Left colon (tissue), 2 donors: Measurements from ENCODE around the gene ZDHHC20. TPM values are rescaled to one million over a fixed set of nuclear protein-coding genes. Genes with fewer than 3 reads are reported as not detected.

Source experiments
- ATAC-seq: fragments of 200-7000 bp; cut with Tn5 transposase; one replicate; pipeline ENCODE4 v1.9.1; 2020; ENCODE audit warnings: mild to moderate bottlenecking, moderate library complexity
- DNase-seq, 2 donors: peaks; one replicate each; pipeline ENCODE4 v3.0.0-alpha.2; 2020
- intact Hi-C, 2 donors: fragments of 100-400 bp; cut with DNase I in 1 of 2; cut with micrococcal nuclease in 1 of 2; formaldehyde crosslinking; loops; one replicate each; pipeline versions ENCODE4 v1.11.2 to v1.14.0; 2022; cut with DNase I, micrococcal nuclease
- total RNA-seq, 2 donors: library from RNA; stranded (reverse); fragmentation: NEBNext Ultra II Directional; extraction: Animal tissue kit (Norgen Biotek cat#: 25700); gene quantifications; one replicate each; pipeline ENCODE4 v1.2.1, GENCODE V29; 2021
- donor health status: DM: no; HTN: no; CAD: no.
- donor health status: DM: yes; HTN: yes; CAD: no.

Gene ZDHHC20
- total RNA-seq, 2 donors from 2014 or later = 76.3 to 76.9 TPM

GRCh38 chr13:21338156-21338555 is 120.9 kb downstream of the ZDHHC20 start:
- intact Hi-C loops = no loop called here
- ATAC-seq = no peak

GRCh38 chr13:21336609-21337349 is 122.3 kb downstream of the ZDHHC20 start:
- no peak for ATAC-seq
- intact Hi-C loops = no loop called here
- DNase-seq = no peak

More at GRCh38 chr13:21338156-21338555, 120.9 kb downstream of the ZDHHC20 start:
- no peak for DNase-seq

GRCh38 chr13:21333186-21333585 is 125.9 kb downstream of the ZDHHC20 start:
- no peak for DNase-seq
- intact Hi-C loops = no loop called here
- no peak for ATAC-seq

- DNase-seq (no peak), ATAC-seq (no peak)
- intact Hi-C loops = no loop called here
Measured at GRCh38 chr13:21330126-21330861, 128.8 kb downstream of the ZDHHC20 start.

- ATAC-seq = no peak
- DNase-seq = no peak
- intact Hi-C loops = no loop called here
Measured at GRCh38 chr13:21328836-21329477, 130.1 kb downstream of the ZDHHC20 start.

- intact Hi-C loops = no loop called here
- ATAC-seq (no peak), DNase-seq (no peak)
Measured at GRCh38 chr13:21328201-21328600, 130.9 kb downstream of the ZDHHC20 start.

- intact Hi-C loops = no loop called here
- ATAC-seq (peak; percentile 89), DNase-seq (peak; percentile 35 to 43)
Measured at GRCh38 chr13:21326155-21327031, 132.7 kb downstream of the ZDHHC20 start.

GRCh38 chr13:21324803-21325202 is 134.3 kb downstream of the ZDHHC20 start:
- intact Hi-C loops = no loop called here
- no peak for DNase-seq
- no peak for ATAC-seq

- DNase-seq = no peak
- intact Hi-C loops = no loop called here
- ATAC-seq = no peak
Measured at GRCh38 chr13:21322988-21323387, 136.1 kb downstream of the ZDHHC20 start.

Other genes with a start within 250 kb of the ZDHHC20 start
- gene MICU2, start 144.9 kb upstream of the ZDHHC20 start, total RNA-seq = 10 to 100 TPM; 52.3 to 55.2 TPM
- 1 to 10 TPM in 1 of 2 donors, under 1 TPM in 1; 0.61 to 4.5 TPM for gene FGF9, start 211.8 kb upstream of the ZDHHC20 start, total RNA-seq